ENCODE results near the gene SZRD1. TPM values are rescaled to one million over a fixed set of nuclear protein-coding genes. Genes with fewer than 3 reads are reported as not detected.

SZRD1 gene
- total and polyA plus RNA-seq, 2 of the 8 experiments (the other 6 are each of a cell fraction or from before 2014, with no cell fraction given), result 97.8 to 108 TPM

GRCh38 chr1:16398371-16398953 is 31.4 kb downstream of the SZRD1 start:
- ChIA-PET CTCF (ENCODE audit: partially characterized antibody) (interaction anchor here (0.6 to 1.4 kb wide), 5 partner anchors 10 to 318 kb away, joined by 3 to 4 read pairs (median 4); partner anchors contain the start of gene SZRD1), POLR2A (ENCODE audit: partially characterized antibody) (interaction anchor here (3.1 kb wide), 1 partner anchor 12 kb away, joined by 13 read pairs; no protein-coding TSS in a partner anchor)
- 92% methylated on average over 5 of the region's 5 CpGs; no CpG with 5 or more reads in 1 of the 2 experiments for WGBS, 2 experiments (ENCODE audit: extremely low coverage in 1 of 2, insufficient coverage in 1 of 2, insufficient read length in 1 of 2, insufficient replicate concordance in 2 of 2, low coverage in 1 of 2, low lambda C conversion rate in 2 of 2, missing lambda C conversion rate in 1 of 2)
- H2AFZ ChIP-seq (ENCODE audit: low read length), result no peak overlapping the region
- H4K20me1 ChIP-seq (replicated peaks in 1 of 2; ENCODE audit: control insufficient read depth in 1 of 2, insufficient read depth in 2 of 2, low read length in 2 of 2), result peaks cover 6 to 9% of the 10 kb centered on the region in 2 experiments
- no peak overlapping the region for H3K23ac ChIP-seq (ENCODE audit: insufficient read length)
- no peak overlapping the region for H3K18ac ChIP-seq (ENCODE audit: extremely low read depth, low read length)
- peaks cover 7% of the 10 kb centered on the region; the same call in 1 of the 2 replicates for H3K79me1 ChIP-seq (ENCODE audit: low read depth, low read length)
- TF ChIP-seq TAF7 (optimal IDR thresholded peaks at IDR 0.05; ENCODE audit: borderline replicate concordance, low read depth, low read length), result no peak
- no peak for TF ChIP-seq TEAD4 (IDR thresholded peaks at IDR 0.05; ENCODE audit: low read depth, low read length)
- no peak for TF ChIP-seq SP4 (IDR thresholded peaks at IDR 0.05; ENCODE audit: low read length)
- no peak for TF ChIP-seq NRF1 (IDR thresholded peaks at IDR 0.05; ENCODE audit: low read depth, low read length)
- no peak for TF ChIP-seq CBX5 (IDR thresholded peaks at IDR 0.05; ENCODE audit: low read depth, low read length)
- no peak for TF ChIP-seq GTF2F1 (IDR thresholded peaks at IDR 0.05; ENCODE audit: borderline replicate concordance, low read depth, low read length)
- no peak for TF ChIP-seq BRCA1 (IDR thresholded peaks at IDR 0.05; ENCODE audit: low read depth, low read length)
- TF ChIP-seq CHD1 (IDR thresholded peaks at IDR 0.05; ENCODE audit: low read depth, low read length), result no peak
- TF ChIP-seq TCF12 (IDR thresholded peaks at IDR 0.05; ENCODE audit: low read depth, low read length), result no peak
- TF ChIP-seq CBX8 (IDR thresholded peaks at IDR 0.05; ENCODE audit: borderline replicate concordance, low read depth, low read length), result no peak
- no peak for TF ChIP-seq CREB1 (IDR thresholded peaks at IDR 0.05)
- TF ChIP-seq JUN (IDR thresholded peaks at IDR 0.05; ENCODE audit: low read depth, low read length), result no peak
- TF ChIP-seq NANOG (IDR thresholded peaks at IDR 0.05; ENCODE audit: insufficient read depth, low read depth, low read length, poor library complexity, severe bottlenecking), result no peak
- no peak for TF ChIP-seq CEBPB (IDR thresholded peaks at IDR 0.05; ENCODE audit: low read depth, low read length)
- TF ChIP-seq BCL11A (IDR thresholded peaks at IDR 0.05; ENCODE audit: low read depth in 2 of 2, low read length in 2 of 2), result no peak
- H3K4me1 ChIP-seq (replicated peaks in 1 of 4; ENCODE audit: control insufficient read depth in 3 of 4, insufficient read depth in 4 of 4, low read length in 3 of 4), result peaks cover 0 to 4% (median 0%) of the 10 kb centered on the region in 4 experiments; a peak in 1 of 7 replicates
- H3K9ac ChIP-seq (replicated peaks in 1 of 4; ENCODE audit: extremely low read depth in 1 of 4, low read depth in 3 of 4, low read length in 3 of 4), result no peak overlapping the region
- H4K8ac ChIP-seq (ENCODE audit: extremely low read depth, insufficient read depth, low read length), result no peak overlapping the region
- no peaks in the 10 kb centered on the region for H3K27me3 ChIP-seq (replicated peaks in 1 of 4; ENCODE audit: control insufficient read depth in 3 of 4, extremely low read depth in 1 of 4, insufficient read depth in 3 of 4, low read length in 3 of 4)
- H2AK5ac ChIP-seq (ENCODE audit: low read depth, low read length), result no peak overlapping the region
- no peak overlapping the region for H2BK12ac ChIP-seq (ENCODE audit: low read depth, low read length)
- no peak overlapping the region for H4K91ac ChIP-seq (replicated peaks; ENCODE audit: insufficient read length, low read length)
- no peaks in the 10 kb centered on the region for H3K9me3 ChIP-seq (ENCODE audit: insufficient read depth in 2 of 2, low read depth in 1 of 2, low read length in 1 of 2)
- no peak overlapping the region for H3K4ac ChIP-seq (replicated peaks; ENCODE audit: insufficient read length, low read depth, low read length)
- no peak overlapping the region for H3K27ac ChIP-seq (ENCODE audit: low read depth, low read length)
- H3K14ac ChIP-seq (ENCODE audit: insufficient read length), result no peak overlapping the region
- H4K5ac ChIP-seq (ENCODE audit: insufficient read length, low read depth, low read length), result no peak overlapping the region
- H2BK5ac ChIP-seq (ENCODE audit: low read depth, low read length), result no peak overlapping the region
- H3K79me2 ChIP-seq (ENCODE audit: control insufficient read depth in 1 of 2, insufficient read depth in 2 of 2, low read length in 2 of 2), result peaks cover 0 to 10% of the 10 kb centered on the region in 2 experiments; a peak in 2 of 4 replicates
- FAIRE-seq (no peak), DNase-seq (ENCODE audit: low read depth in 1 of 2, low spot score in 2 of 2) (no peak)
- H3K23me2 ChIP-seq (ENCODE audit: low read depth, low read length), result no peaks in the 10 kb centered on the region
- no peak overlapping the region for H2BK15ac ChIP-seq (ENCODE audit: low read length)
- no peak overlapping the region for H3K56ac ChIP-seq (replicated peaks; ENCODE audit: insufficient read length, low read depth, low read length)
- H3K4me3 ChIP-seq (ENCODE audit: extremely low read depth in 1 of 4, insufficient read depth in 2 of 4, low read depth in 3 of 4, low read length in 4 of 4), result no peak overlapping the region
- no peak overlapping the region for H3K4me2 ChIP-seq (ENCODE audit: insufficient read depth in 1 of 2, low read depth in 2 of 2, low read length in 2 of 2)
- H3K36me3 ChIP-seq (ENCODE audit: control insufficient read depth in 2 of 4, insufficient read depth in 4 of 4, low read length in 3 of 4), result peaks cover 3 to 19% (median 11%) of the 10 kb centered on the region in 4 experiments; a peak in 7 of 8 replicates
- no peak overlapping the region for H2BK20ac ChIP-seq (ENCODE audit: low read length)
- H2BK120ac ChIP-seq (replicated peaks; ENCODE audit: low read depth, low read length), result no peak overlapping the region

Measured in H1 (cell line).